Measurements from ENCODE around the gene JAG1.

The JAG1 gene

GRCh38 chr20:10699489-10699888 is 25.7 kb upstream of the JAG1 start:
- no peak for TF ChIP-seq CTCF (conservative IDR thresholded peaks at IDR 0.05)
- H3K27ac ChIP-seq = no peak overlapping the region

GRCh38 chr20:10696650-10697049 is 22.9 kb upstream of the JAG1 start:
- no peak overlapping the region for H3K27ac ChIP-seq
- TF ChIP-seq CTCF (conservative IDR thresholded peaks at IDR 0.05) = peak; percentile 37

DNA sequence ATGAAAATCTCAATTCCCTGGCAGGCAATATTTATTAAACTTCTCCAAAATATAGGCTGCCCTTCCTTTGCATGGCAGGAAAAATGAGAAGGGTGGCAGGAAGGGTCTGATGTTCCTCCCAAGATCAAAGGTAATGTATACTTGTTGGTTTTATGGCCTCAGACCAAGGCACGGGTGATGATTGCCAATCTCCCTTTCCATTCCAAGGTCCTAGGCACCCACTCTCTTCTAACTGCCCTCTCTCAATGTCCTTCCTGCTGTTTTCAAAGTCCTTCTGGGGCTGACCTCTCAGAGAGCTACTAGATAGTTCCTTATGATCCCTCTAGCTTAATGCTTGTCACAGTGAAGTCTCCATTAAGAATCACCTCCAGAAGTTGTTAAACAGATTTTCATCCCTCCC is 15.6 kb upstream of the JAG1 start:
- no peak overlapping the region for H3K27ac ChIP-seq
- TF ChIP-seq CTCF (conservative IDR thresholded peaks at IDR 0.05) = no peak

DNA sequence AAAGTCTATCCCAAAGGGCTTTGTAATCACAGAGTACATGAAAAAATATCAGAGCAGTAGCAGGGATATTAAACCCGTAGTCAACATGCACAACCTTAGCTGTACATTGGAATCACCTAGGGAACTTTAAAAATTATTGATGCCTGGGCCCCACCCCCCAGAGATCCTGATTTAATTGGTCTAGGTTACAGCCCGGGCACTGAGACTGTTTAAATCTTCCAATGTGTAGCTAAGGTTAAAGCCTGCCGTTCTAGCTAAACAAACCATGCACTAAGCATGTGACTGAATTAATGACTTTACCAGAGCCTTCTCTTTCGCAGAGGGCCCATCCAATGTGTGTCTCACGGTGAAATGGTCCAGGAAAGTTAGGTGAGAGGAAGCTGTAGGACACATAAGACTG is 14.1 kb upstream of the JAG1 start:
- TF ChIP-seq CTCF (conservative IDR thresholded peaks at IDR 0.05) = no peak
- no peak overlapping the region for H3K27ac ChIP-seq

GRCh38 chr20:10686356-10687133 is 12.7 kb upstream of the JAG1 start:
- TF ChIP-seq CTCF (conservative IDR thresholded peaks at IDR 0.05) = no peak
- no peak overlapping the region for H3K27ac ChIP-seq

- no peak for TF ChIP-seq CTCF (conservative IDR thresholded peaks at IDR 0.05)
- H3K27ac ChIP-seq = no peak overlapping the region
Observed at GRCh38 chr20:10683537-10683936, 9.7 kb upstream of the JAG1 start.

DNA sequence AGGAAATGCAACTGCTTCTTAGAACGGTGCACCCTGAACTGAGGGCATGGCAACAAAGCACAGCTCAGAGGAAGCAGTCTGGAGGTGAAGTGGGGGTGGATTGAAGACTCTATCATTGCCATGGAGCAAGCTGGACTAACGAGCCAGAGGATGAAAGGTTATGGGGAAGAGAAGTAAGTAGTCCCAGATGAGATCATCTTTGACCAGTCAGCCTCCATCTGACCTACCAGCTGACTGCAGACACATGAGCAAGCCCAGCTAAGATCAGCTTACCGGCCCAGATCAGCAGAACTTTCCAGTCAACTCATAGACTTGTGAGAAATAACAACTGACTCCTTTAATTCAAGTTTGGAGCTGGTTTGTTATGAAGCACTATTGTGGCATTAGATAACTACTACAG is 9.1 kb upstream of the JAG1 start:
- no peak for TF ChIP-seq CTCF (conservative IDR thresholded peaks at IDR 0.05)
- H3K27ac ChIP-seq = no peak overlapping the region
